Choroid plexus epithelial cell (primary cell): Measurements from ENCODE around the gene RBM5.

Source experiments
- DNase-seq: peaks from one replicate; pipeline ENCODE4 v3.0.0-alpha.2; 2010; ENCODE audit warnings: low read depth
- H3K4me3 ChIP-seq: 2 replicates; pipeline ENCODE4 v1.5.1; 2011; ENCODE audit warnings: low read depth, mild to moderate bottlenecking, control low read depth, low read length, moderate library complexity
- TF ChIP-seq, protein P1 (sequence below): conservative IDR thresholded peaks from 2 replicates; pipeline ENCODE4 v1.5.1; 2011; ENCODE audit warnings: low read depth, mild to moderate bottlenecking, control low read depth, inconsistent platforms, low read length, moderate library complexity

Gene RBM5

DNA sequence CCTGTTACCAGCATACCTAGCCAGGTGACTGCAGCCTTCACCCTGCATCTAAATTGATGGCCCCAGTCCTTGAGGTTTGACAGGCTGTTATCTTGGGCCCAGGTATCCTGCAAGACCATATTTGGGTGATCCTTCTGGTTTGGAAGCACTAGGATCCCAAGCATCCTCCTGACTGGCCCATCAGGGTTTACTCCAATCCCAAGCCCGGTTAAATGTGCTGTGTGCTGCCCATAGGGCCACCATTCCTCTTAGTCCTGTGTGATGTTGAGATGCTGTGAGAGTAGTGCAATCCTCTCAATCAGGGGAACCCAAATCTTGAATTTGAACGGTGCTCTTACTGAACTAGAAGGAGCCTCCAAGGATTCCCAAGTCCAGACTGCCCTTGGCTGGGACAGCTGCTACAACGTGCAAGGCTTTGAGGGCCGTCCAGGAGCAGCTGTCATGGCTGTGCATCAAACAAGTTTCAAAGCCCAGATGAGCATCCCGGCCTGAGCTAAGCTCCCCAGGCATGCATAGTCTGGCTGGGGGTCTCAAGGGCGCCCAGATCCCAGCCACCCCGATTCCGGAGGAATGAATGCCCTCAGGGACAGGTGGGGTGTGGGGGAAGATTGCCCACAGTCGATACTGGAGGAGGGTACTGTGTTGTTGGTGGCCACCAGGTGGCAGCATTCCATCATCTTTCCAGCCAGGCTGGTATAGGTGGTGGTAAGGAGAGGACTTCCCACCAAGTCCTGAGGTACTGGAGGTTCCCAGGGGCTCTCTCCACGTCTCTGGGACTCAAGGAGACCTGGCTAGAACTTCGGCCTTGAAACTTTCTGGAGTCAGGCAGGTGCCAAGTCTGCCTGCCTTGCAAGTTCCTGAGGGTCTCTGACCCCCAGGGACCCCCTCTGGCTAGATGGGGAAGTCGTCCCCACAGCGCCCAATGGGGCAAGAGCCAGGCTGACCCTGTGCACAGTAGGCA lies 32.6 kb downstream of the RBM5 start:
- peak; percentile 87 for DNase-seq
- H3K4me3 ChIP-seq: no peak overlapping the region
- TF ChIP-seq, protein P1, sequence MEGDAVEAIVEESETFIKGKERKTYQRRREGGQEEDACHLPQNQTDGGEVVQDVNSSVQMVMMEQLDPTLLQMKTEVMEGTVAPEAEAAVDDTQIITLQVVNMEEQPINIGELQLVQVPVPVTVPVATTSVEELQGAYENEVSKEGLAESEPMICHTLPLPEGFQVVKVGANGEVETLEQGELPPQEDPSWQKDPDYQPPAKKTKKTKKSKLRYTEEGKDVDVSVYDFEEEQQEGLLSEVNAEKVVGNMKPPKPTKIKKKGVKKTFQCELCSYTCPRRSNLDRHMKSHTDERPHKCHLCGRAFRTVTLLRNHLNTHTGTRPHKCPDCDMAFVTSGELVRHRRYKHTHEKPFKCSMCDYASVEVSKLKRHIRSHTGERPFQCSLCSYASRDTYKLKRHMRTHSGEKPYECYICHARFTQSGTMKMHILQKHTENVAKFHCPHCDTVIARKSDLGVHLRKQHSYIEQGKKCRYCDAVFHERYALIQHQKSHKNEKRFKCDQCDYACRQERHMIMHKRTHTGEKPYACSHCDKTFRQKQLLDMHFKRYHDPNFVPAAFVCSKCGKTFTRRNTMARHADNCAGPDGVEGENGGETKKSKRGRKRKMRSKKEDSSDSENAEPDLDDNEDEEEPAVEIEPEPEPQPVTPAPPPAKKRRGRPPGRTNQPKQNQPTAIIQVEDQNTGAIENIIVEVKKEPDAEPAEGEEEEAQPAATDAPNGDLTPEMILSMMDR: peak; percentile 84

- TF ChIP-seq, protein P1: peak; percentile 24
- H3K4me3 ChIP-seq: no peak overlapping the region
- peak; percentile 43 for DNase-seq
These were observed 33.4 kb downstream of the RBM5 start for GRCh38 chr3:50122071-50122470.

- TF ChIP-seq, protein P1: no peak
- DNase-seq: no peak
- H3K4me3 ChIP-seq: no peak overlapping the region
These were observed 34.1 kb downstream of the RBM5 start for GRCh38 chr3:50122661-50123391.

GRCh38 chr3:50123394-50124051 lies 34.8 kb downstream of the RBM5 start:
- TF ChIP-seq, protein P1: no peak
- no peak overlapping the region for H3K4me3 ChIP-seq
- no peak for DNase-seq

GRCh38 chr3:50124052-50124799 lies 35.5 kb downstream of the RBM5 start:
- no peak overlapping the region for H3K4me3 ChIP-seq
- TF ChIP-seq, protein P1: no peak
- DNase-seq: no peak

- TF ChIP-seq, protein P1: no peak
- DNase-seq: no peak
- H3K4me3 ChIP-seq: no peak overlapping the region
These were observed 36.1 kb downstream of the RBM5 start for GRCh38 chr3:50124800-50125178.
